ENCODE results near the gene ATP6AP1. TPM values are rescaled to one million over a fixed set of nuclear protein-coding genes. Genes with fewer than 3 reads are reported as not detected.

The ATP6AP1 gene
- polyA plus RNA-seq, 1 experiment: 65.0 TPM

GRCh38 chrX:154464806-154465365, 36.4 kb downstream of the ATP6AP1 start:
- POLR2A ChIA-PET: interaction anchor here (0.5 kb wide), 1 partner anchor 12 kb away, joined by 3 read pairs; no protein-coding TSS in a partner anchor
- CTCF ChIA-PET: no interaction called here

GRCh38 chrX:154465601-154466000, 37.1 kb downstream of the ATP6AP1 start:
- no peaks in the 10 kb centered on the region; the same call in 1 of the 2 replicates for H3K9me3 ChIP-seq (ENCODE audit: control insufficient read depth, insufficient read depth, low read length)
- DNase-seq (ENCODE audit: low read depth, low spot score): no peak
- ChIA-PET POLR2A (no interaction called here), CTCF (no interaction called here)
- TF ChIP-seq, protein P1, sequence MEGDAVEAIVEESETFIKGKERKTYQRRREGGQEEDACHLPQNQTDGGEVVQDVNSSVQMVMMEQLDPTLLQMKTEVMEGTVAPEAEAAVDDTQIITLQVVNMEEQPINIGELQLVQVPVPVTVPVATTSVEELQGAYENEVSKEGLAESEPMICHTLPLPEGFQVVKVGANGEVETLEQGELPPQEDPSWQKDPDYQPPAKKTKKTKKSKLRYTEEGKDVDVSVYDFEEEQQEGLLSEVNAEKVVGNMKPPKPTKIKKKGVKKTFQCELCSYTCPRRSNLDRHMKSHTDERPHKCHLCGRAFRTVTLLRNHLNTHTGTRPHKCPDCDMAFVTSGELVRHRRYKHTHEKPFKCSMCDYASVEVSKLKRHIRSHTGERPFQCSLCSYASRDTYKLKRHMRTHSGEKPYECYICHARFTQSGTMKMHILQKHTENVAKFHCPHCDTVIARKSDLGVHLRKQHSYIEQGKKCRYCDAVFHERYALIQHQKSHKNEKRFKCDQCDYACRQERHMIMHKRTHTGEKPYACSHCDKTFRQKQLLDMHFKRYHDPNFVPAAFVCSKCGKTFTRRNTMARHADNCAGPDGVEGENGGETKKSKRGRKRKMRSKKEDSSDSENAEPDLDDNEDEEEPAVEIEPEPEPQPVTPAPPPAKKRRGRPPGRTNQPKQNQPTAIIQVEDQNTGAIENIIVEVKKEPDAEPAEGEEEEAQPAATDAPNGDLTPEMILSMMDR (IDR thresholded peaks at IDR 0.05; ENCODE audit: low read depth, low read length): no peak
- no peaks in the 10 kb centered on the region for H3K27me3 ChIP-seq (ENCODE audit: control insufficient read depth, insufficient read depth, low read length)
- no peak overlapping the region for H3K27ac ChIP-seq (ENCODE audit: low read depth, low read length)
- no peak overlapping the region for H3K4me3 ChIP-seq (ENCODE audit: low read depth, low read length)

More at GRCh38 chrX:154464806-154465365, 36.4 kb downstream of the ATP6AP1 start:
- no peak for DNase-seq (ENCODE audit: low read depth, low spot score)
- TF ChIP-seq, protein P1 (IDR thresholded peaks at IDR 0.05; ENCODE audit: low read depth, low read length): no peak
- H3K9me3 ChIP-seq (ENCODE audit: control insufficient read depth, insufficient read depth, low read length): no peaks in the 10 kb centered on the region
- H3K27ac ChIP-seq (ENCODE audit: low read depth, low read length): no peak overlapping the region
- H3K27me3 ChIP-seq (ENCODE audit: control insufficient read depth, insufficient read depth, low read length): no peaks in the 10 kb centered on the region
- no peak overlapping the region for H3K4me3 ChIP-seq (ENCODE audit: low read depth, low read length)

- CTCF ChIA-PET: no interaction called here
Observed at GRCh38 chrX:154466036-154466435, 37.6 kb downstream of the ATP6AP1 start.

GRCh38 chrX:154466907-154467306, 38.4 kb downstream of the ATP6AP1 start:
- CTCF ChIA-PET: interaction anchor here (0.5 kb wide), 1 partner anchor 19 kb away, joined by 4 read pairs; the partner anchor contains the start of gene UBL4A
- no peak for DNase-seq (ENCODE audit: low read depth, low spot score)
- TF ChIP-seq, protein P1 (IDR thresholded peaks at IDR 0.05; ENCODE audit: low read depth, low read length): no peak
- Histone ChIP-seq H3K27ac (ENCODE audit: low read depth, low read length) (no peak overlapping the region), H3K27me3 (ENCODE audit: control insufficient read depth, insufficient read depth, low read length) (no peaks in the 10 kb centered on the region), H3K4me3 (ENCODE audit: low read depth, low read length) (no peak overlapping the region), H3K9me3 (ENCODE audit: control insufficient read depth, insufficient read depth, low read length) (no peaks in the 10 kb centered on the region; the same call in 1 of the 2 replicates)
- POLR2A ChIA-PET: no interaction called here

More at GRCh38 chrX:154466036-154466435, 37.6 kb downstream of the ATP6AP1 start:
- TF ChIP-seq, protein P1 (IDR thresholded peaks at IDR 0.05; ENCODE audit: low read depth, low read length): no peak
- Histone ChIP-seq H3K27ac (ENCODE audit: low read depth, low read length) (no peak overlapping the region), H3K9me3 (ENCODE audit: control insufficient read depth, insufficient read depth, low read length) (no peaks in the 10 kb centered on the region; the same call in 1 of the 2 replicates), H3K4me3 (ENCODE audit: low read depth, low read length) (no peak overlapping the region), H3K27me3 (ENCODE audit: control insufficient read depth, insufficient read depth, low read length) (no peaks in the 10 kb centered on the region)
- POLR2A ChIA-PET: no interaction called here
- DNase-seq (ENCODE audit: low read depth, low spot score): no peak

- Histone ChIP-seq H3K27me3 (ENCODE audit: control insufficient read depth, insufficient read depth, low read length) (no peaks in the 10 kb centered on the region), H3K9me3 (ENCODE audit: control insufficient read depth, insufficient read depth, low read length) (no peaks in the 10 kb centered on the region; the same call in 1 of the 2 replicates), H3K27ac (ENCODE audit: low read depth, low read length) (no peak overlapping the region), H3K4me3 (ENCODE audit: low read depth, low read length) (no peak overlapping the region)
- POLR2A ChIA-PET: no interaction called here
- DNase-seq (ENCODE audit: low read depth, low spot score): no peak
- TF ChIP-seq, protein P1 (IDR thresholded peaks at IDR 0.05; ENCODE audit: low read depth, low read length): no peak
- CTCF ChIA-PET: no interaction called here
Observed at GRCh38 chrX:154467556-154467955, 39.1 kb downstream of the ATP6AP1 start.

Data from AG04450 (cell line).